Suppressor macrophage (primary cell): ENCODE results near the gene MASP1.
"Not testable (repeated sequence)": the region's sequence is repeated elsewhere in the genome, so short reads cannot be mapped to it uniquely, and the experiment has no call there.

ENCODE experiments used
- DNase-seq, 4 experiments: peaks; one replicate each; pipeline ENCODE4 v3.0.0-alpha.2; 2020 to 2022

The MASP1 gene

DNA sequence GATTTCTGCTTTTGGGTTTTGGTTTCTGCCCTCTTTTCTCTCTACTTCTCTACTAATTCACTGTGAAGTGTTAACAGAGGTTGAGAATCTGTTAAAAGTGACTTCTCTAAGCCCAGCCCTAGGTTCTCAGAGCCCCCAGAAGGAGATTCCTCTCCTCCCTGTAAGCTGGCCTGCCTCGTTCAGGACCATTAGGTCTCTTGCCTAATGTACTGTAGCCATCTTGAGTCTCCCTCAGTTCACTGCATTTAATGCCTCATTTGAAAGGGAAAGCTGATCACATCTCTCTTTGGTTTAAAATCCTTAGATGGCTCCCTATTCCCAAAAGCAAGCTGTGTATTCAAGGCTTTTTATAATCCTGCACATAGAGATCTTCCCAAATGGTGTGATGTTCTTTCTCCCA is 77.9 kb downstream of the MASP1 start:
- no peak for DNase-seq

DNA sequence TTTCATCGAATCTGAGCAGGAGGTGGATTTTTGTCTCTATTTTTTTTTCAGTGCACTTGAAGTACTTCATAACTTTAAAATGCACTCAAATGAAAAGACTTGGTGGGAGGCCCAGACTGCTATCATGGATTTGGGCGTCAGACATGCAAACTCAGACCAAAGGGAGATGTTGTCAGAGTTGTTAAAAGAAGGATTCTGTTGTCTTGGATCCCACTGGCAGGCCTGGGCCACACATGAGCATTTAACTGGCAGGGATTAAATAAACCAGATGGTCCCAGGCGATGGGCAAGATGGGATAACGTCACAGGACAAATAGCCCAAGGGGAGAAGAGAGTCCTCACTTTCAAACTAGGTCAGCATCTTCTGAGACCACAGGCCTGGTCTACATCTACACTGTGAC is 78.8 kb downstream of the MASP1 start:
- DNase-seq, result no peak

DNA sequence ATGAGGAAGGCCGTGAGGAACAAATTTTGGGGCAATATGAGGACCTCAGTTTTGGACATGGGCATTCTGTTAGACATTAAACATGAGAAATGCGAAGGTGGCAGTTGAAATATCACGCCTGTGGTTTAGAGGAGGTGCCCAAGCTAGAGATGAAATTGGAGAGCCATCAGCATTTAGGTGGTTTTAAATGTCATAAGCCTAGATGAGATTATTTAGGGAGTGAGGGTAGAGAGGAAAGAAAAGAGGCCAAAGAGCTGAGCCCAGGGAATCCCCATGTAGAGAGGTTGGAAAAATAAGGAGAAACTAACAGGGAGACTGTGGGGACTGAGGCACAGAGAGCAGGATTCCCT is 79.4 kb downstream of the MASP1 start:
- DNase-seq, result no peak

DNA sequence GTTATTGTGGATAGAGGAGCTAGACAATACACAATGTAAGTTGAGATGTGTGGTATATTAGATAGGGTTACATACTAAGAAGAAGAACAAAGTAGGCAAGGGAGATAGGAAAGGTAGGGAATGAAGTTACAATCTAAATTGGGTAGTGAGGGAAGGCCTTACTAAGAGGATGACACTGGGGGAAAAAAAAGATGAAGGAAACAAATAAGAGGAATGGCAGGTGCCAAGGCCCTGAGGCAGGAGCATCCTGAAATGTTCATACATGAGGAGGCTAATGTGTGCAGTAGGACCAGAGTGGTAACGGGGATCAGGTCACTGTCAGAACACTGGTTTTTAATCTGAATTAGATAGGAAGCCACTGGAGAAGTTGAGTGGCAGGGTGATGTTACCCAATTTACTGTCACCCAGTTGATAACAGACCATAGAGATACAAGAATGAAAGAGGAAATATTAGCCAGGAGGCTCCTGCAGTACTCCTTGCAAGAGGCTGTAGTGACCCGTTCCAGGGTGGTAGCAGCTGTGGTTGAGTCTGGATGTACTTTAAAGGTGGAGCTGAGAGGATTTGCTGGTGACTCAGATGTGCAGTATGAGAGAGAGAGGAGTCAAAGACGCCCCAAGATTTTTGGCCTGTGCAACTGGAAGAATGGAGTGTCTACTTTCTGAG is 79.9 kb downstream of the MASP1 start:
- no peak for DNase-seq

DNA sequence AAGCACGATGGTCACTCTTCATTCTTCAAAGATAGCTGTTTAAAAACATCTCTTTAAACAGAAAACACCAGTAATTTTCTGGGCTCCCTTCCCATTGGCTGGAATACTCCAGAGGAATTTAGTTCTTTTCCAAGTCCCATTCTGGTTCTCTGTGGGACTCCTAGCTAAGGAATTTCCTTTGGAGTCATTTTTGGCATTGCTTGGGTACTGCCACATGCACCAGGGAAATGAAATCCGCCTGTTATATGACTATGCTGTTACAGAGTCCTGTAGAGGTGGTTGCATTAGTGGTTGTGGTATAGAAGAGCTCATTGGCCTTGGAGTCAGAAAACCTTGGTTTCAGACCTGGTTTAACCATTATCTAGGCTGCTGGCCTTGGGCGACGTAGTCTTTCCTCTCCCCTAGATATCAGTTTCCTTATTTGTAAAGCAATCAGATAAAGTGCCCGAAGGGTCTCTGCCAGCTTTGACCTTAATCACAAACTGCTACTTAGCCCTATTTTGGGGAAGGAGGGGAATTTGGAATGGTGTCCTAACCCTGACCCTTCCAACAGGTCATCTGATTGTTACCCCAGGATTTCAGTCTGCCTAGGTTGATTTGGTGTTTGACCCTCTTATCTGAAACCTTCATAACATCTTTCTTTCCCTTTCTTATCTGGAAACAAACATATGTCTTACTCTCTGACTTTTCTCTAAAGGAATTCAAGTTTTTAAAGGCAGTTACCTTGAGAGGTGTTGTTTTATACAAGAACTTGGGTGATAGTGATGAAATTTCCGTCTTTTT is 80.8 kb downstream of the MASP1 start:
- no peak for DNase-seq

DNA sequence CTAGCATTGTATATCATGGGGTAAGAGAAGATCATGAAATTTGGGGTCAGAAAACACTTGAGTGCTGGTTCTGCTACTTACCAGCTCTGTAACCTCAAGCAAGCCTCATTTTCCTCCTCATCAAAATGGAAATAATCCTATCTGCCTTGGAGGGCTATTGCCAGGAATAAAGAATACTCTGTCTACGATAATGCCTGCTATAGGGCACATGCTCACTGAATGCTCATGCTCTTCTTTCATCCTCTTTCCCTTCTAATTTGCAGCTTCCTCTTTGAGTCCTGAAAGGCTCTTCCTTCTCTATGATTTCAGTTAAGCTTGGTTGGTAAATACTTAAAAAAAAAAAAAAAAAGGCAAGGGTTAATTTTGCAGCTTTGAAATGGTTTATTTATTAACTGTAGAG is 81.4 kb downstream of the MASP1 start:
- DNase-seq, result peak in 1 of 4 experiments; percentile 26

DNA sequence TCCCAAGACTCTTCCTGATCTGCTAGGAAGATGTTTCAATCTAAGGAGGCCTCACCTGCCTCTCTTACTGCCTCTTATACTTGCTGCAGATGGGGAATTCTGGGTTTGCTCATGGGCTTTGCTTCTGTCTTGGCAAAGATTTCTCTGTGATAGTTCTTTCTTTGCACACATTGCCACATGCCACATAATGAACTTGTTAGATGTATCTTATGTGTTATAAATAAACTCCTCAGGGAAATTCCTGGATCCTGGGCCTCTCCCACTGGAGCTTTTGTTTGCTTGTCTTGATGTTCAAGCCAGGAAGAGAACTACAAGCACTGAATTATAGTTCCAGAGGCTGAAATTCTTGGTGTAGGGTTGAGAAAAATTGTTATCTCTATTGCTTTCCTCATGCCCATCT is 82.0 kb downstream of the MASP1 start:
- no peak for DNase-seq

DNA sequence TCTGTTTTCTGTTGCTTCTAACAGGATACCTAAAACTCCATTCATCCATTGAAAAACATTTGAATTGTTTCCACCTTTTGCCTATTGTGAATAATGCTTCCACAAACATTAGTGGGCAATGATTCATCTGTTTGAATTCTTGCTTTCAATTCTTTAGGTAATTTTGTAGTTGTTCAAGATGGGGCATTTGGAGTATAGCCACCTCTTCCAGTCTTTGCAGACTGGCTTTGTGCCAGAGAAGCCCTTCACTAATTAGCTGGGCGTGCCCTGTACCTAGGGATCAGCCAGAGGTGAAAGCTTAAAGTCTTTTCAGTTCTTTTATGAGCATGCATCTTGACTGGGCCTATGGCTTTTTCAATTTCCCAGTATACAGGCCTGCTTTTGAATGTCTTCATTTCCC is 83.4 kb downstream of the MASP1 start:
- DNase-seq, result no peak

DNA sequence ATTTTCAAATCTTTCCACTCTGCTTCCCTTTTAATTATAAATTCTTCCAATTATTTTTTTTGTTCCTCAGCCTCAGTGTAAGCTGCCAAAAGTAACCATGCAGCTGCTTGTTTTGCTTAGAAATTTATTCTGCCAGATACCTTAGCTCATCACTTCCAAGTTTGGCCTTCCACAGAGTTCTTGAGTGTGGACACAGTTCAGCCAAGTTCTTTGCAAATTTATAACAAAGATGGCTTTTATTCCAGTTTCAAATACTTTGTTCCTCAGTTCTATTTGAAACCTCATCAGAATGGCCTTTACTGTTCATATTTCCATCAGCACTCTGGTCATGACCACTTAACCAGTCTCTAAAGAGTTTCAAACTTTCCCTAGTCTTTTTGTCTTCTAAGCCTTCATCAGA is 83.9 kb downstream of the MASP1 start:
- DNase-seq, result no peak

DNA sequence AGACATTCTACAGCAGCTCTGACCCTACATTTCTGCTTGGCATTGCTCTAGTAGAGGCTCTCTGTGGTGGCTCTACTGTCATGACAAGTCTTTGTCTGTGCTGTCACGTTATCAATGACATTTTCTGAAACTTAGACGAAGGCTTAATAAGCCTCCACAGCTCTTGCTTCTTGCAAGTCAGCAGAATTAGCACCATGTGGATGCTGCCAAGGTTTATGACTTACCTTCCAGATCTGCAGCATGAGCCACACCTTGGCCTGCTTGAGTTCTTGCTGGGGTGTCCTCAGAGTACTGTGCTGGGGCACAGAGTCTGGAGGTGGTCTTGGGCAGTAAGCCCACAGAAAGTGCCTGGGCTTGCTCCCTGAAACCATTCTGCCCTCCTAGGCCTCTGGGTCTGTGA is 84.5 kb downstream of the MASP1 start:
- no peak for DNase-seq

DNA sequence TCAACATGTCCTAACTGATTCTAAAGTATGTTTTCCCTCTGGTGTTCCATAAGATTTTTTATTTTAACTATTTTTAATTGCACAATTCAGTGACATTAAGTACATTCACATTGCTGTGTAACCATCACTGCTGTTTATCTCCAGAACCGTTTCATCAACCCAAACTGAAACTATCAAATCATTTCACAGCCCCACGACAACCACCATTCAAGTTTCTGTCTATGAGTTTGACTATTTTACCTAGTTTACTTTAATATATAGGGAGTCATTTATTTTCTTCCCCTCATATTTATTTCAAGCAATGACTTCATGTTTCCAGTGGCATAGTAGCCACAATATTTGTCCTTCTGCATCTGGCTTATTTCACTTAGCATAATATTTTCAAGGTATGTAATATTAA is 85.9 kb downstream of the MASP1 start:
- no peak for DNase-seq

DNA sequence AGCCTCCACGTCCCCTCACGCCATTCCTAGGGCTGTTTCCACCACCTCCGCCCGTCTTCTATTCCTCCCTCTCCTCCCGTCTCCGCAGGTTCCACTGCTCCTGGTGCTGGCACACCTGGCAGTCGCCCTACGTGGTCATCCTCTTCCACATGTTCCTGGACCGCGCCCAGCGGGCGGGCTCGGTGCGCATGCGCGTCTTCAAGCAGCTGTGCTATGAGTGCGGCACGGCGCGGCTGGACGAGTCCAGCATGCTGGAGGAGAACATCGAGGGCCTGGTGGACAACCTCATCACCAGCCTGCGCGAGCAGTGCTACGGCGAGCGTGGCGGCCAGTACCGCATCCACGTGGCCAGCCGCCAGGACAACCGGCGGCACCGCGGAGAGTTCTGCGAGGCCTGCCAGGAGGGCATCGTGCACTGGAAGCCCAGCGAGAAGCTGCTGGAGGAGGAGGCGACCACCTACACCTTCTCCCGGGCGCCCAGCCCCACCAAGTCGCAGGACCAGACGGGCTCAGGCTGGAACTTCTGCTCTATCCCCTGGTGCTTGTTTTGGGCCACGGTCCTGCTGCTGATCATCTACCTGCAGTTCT is 92.0 kb downstream of the MASP1 start:
- DNase-seq, result not testable (repeated sequence)

DNA sequence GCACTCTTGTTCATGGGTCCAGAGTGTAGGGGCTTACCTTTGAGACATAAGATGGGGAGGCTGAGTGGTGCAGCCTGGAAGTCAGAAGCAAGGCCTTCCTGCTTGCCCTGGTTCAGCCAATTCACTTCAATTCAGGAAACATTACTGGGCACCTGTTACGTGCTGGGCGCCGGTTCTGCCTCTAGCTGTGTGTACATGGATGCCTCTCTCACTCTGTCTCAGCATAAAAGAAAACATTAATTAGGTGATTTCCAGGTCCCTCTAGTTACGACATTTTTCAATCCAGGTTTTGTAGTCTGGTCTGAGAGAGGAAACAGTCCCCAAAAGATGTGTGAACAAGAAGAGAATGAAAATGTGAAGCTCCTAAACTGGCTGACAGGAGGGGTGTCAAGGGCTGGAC is 93.0 kb downstream of the MASP1 start:
- no peak for DNase-seq

DNA sequence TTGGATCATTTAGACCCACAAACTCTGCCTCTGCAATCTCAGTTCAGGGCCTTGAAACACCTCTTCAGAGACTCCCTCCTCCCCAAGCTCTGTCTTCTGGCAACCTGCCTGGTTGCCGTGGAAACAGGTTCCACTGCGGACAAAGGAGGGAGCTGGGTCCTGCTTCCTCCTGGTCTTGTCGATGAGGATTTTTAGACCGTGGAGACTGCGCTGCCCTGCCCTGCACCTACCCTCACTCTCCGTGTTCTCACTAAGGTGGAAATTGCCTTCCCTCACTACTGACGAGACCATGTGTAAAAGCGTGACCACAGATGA is 94.2 kb downstream of the MASP1 start, which contains the start of gene RTP1:
RTP1 (plus strand) TSS at position 152 of the 315 bp plus-strand sequence; CDS start at position 182, 30 bp downstream.
- DNase-seq, result no peak

DNA sequence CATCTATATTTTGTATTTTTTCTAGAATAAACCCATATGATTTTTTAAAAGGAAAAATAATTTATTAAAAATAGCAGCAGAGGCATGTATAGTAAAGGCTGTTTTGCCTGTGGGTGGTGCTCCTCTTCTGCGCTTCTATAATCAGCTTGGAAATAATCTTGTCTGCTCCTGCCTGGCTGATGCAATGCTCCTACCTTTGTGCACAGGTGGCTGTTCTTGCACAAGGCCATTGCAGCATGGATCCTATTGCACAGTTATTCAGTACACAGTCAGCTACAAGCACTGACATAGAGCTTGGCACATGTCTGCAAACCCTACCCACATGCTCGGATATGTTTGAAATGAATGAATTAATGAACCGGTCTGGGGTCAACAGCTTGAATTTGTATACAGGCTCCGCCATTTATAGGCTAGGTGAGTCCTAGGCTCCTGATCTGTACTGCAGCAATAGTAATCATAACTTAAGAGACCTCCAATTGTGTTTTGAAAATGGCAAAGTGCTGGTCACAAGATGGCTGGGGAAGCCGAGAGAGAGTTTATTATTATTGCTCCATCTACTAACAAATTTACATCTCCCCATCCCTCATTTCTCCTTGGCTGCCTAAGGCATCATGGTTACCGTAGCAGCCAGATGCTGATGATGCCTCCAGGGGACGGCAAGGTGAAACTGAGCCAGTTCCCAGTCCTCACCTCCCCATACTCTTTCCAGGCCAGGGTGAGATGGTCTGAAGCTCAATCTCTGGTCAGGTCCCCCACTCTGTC is 94.8 kb downstream of the MASP1 start:
- DNase-seq, result no peak

DNA sequence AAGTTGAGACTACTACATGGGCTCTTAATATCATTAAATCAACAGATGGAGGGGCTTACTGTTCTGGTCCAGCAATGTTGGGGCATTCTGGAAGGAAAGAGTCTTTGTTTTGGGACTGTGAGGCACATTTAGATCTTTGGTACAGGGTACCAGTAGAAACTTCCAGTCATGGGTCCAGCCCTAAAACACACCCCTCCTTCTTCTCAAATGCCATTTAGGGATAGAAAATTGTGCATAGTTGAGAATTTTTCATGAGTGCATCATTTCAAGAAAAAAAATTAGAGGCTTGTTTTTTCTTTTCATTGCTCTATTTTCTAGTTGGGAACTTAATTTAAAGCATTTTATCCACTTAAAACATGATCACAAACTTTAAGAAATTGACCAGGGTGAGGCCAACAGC is 98.4 kb downstream of the MASP1 start:
- no peak for DNase-seq

DNA sequence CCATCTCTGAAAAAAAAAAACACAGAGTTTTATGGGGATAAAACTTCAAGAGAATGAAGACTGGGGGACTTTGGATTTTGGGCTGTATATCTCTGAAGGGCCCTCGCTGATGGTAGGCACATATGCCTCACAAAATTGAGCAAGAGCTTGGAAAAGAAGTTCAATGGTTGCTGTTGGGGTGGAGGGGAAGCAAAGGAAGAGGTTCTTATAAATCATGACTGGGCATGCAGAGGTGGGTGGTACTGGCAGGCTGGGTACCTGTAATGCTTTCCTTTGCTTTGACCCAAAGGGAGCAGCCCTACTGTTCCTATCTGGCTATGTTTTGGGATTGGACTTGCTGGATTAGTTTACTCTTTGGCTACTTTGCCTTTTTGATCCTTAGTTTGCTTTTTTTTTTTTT is 100.3 kb downstream of the MASP1 start:
- no peak for DNase-seq

DNA sequence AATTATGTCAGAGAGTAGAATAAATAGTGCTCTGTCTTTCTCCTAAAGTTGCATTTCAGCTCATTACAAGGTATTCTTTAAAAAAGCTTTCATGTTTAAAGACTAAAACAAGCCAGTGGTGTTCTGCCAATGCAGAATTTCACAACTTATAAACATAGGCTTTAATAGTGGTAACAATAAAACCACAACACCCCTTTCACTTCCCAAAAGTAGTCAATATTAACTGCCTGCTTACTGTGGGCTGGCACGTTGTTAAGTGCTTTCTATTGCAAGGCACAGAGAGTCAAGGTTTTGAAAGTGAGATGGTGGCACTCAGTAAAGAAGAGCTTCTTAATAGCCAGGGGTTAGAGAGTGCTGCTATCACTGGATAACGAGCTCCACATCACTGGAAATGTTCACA is 102.6 kb downstream of the MASP1 start:
- peak; percentile 5 to 50 (median 32) for DNase-seq

DNA sequence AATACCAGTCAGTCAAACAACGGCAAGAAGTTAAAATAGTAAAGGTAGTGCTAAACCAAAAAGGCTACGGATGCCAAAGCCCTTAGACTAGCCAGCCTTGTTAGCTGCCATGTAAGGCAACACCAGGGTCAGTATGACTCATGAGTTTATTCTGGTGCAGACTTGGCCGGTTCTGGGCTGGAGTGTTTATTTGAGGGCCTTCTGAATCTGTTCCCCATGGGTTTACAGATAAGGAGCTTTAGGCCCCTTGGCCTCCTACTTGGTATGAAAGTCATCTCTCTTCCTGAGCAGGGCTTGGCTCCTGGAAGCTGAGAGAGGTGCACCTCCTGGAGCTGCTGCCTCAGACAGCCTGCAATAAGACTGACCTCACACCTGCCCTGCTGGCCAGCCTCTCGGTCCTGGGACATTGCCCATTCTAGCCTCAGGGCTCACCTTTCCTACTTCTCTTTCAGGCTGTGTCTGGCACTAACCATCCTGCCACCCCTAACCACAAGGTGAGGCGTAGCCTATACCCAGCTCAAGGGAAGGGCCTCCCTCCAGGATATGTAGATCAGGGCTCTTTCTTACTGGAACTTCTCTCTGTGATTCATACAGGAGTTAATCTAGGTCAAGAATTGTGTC is 104.6 kb downstream of the MASP1 start:
- DNase-seq, result peak in 2 of 4 experiments; percentile 2 to 7

DNA sequence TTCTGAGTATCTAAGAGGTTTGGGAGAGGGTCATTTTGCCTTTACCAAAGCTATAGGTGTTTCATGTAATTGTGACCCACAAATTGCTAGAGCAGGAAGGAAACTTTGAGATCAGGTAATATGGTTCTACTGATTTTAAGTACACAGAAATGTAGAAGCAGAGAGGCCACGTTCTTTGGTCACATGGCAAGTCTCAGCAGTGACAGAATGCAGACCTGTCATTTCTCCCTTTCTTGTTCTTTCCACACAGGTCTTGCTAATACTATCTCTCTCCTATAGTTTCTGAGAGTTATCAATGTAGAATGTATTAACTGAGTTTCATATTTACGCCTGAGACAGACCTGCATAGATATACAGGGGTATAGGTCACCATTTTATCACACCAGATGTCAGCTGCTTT is 105.2 kb downstream of the MASP1 start:
- DNase-seq, result no peak

DNA sequence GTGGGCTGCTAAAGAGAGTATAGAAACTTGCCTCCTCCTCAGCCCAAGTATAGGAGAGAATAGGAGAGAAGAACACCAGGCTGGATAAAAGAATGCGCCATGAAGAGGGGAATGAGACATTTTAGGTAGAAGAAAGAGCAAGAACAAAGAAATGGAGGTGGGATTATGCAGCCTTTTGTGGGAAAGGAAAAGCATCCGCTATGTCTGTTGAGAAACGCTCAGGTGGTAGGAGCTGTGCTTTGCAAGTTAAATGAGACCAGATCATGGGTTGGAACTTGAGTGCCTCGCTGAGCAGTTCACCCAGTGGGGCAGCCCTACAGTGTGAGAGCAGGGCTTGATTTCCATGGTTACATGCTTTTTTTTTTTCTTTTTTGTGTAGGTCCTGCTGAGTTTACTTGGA is 105.8 kb downstream of the MASP1 start:
- DNase-seq, result no peak
